CD4-positive, alpha-beta T cell treated with Interferon alpha-2 for 1 hour (primary cell): Measurements from ENCODE around the gene NKX1-1.
"Not testable (repeated sequence)": the region's sequence is repeated elsewhere in the genome, so short reads cannot be mapped to it uniquely, and the experiment has no call there.

Experiments used
- DNase-seq, 2 donors: peaks; one replicate each; pipeline ENCODE4 v3.0.0-alpha.2; 2020 to 2022

NKX1-1 gene

DNA sequence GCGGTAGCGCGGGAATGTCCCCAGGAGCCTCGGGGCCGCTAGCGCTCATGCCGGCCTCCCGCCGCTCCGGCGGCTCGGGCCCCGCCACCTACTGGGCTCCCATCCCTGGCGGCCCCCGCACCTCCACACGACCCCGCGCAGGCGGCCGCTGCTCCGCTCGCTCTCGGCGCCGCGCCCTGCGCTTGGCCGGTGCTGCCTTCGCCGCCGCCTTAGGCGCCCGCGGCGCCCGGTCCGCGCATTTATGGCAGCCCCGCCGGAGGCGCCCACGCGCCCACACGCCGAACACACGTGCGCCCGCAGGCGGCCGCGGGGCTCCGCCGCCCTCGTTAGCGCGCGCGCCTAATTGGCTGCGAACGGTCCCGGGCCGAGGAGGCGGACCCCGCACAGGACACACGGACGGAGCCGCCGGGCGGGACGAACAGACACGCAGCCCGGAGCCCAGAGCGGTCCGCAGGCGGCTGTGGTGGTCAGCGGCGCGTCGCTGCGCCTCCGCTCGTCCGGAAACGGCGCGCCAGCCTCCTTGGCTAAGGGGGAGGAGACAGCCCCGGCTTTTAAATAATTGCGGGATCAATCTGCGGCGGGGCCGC lies at the start of gene NKX1-1:
TSS of gene NKX1-1 (minus strand) at position 49 of the 587 bp plus-strand sequence. CDS start at position 49, 0 bp downstream.
- DNase-seq = no peak

DNA sequence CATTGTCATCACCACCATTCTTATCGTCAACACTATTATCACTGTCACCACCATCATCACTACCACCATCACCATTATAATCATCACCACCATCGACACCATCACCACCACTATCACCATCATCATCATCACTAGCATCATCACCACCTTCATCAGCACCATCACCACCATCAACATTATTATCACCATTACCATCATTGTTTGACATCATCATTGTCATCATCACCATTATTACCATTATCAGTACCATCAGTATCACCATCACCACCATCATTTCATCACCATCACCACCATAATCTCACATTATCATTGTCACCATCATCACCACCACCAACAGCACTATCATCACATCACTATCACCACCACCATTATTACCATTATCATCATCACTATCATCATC lies 47.5 kb upstream of the NKX1-1 start:
- DNase-seq = no peak

DNA sequence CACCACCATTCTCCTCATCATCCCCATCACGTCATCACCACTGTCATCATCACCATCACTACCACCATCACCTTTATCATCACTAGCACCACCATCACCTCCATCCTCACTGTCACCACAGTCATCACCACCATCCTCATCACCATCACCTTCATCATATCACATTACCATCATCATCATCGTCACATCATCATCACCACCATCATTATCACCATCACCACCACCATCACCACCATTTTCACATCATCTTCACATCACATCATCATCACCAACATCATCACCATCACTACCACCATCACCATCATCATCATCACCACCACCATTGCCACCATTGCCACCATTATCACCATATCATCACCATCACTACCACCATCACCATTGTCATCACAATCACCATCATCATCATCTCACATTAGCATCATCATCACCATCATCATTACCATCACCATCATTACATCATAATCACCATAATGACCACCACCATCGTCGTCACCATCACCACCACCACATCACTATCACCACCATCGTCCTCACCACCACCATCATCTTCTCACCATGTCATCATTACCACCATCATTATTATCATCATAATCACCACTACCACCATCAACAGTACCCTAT lies 46.3 kb upstream of the NKX1-1 start:
- DNase-seq = no peak

DNA sequence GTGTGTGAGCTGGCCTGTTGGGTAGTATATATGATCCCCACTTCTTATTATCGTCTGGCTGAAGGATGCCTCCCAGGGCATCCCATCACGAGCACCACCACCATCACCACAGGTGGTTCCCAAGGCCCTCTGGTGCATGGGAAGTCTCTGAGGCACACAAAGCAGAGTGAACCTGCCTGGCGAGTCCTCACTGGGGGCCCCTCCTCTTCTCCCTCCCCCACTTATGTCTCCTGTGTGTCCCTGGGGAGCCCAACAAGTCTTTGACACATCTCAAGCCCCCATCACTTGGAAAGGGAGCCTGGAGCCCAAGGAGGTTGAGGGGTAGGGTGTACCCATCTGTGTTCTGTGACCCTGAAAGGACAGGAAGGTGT lies 45.5 kb upstream of the NKX1-1 start:
- DNase-seq = no peak

DNA sequence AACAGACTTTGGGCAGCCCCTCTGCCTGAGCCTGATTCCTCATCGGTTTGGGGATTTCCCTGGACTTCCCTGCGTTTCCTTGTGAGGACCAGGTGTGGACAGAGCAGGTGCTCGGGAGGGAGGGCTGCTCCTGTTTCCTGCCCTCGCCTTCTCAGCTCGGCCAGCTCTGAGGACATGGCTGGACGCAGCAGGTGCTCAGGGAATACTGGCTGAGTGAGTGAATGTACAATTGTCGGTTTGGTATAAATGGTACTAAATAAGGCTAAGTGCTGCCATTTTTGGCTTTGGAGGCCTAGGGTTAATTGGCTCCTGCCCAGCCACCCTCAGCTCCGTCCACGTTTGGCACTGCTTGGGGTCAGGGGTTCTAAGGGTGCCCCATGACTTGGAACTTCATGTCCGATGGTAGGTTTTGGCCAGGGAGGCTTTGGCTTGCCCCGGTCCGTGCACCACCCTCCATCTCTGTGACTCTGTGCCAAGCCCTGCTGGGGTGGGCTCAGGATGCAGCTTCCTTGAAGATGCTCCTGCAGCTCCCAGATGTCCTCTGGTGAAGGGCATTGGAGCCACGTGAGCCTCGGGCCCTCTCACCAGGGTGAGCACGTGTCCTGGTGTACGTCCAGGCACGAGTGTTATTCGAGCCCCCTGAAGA lies 45.0 kb upstream of the NKX1-1 start:
- DNase-seq = no peak

DNA sequence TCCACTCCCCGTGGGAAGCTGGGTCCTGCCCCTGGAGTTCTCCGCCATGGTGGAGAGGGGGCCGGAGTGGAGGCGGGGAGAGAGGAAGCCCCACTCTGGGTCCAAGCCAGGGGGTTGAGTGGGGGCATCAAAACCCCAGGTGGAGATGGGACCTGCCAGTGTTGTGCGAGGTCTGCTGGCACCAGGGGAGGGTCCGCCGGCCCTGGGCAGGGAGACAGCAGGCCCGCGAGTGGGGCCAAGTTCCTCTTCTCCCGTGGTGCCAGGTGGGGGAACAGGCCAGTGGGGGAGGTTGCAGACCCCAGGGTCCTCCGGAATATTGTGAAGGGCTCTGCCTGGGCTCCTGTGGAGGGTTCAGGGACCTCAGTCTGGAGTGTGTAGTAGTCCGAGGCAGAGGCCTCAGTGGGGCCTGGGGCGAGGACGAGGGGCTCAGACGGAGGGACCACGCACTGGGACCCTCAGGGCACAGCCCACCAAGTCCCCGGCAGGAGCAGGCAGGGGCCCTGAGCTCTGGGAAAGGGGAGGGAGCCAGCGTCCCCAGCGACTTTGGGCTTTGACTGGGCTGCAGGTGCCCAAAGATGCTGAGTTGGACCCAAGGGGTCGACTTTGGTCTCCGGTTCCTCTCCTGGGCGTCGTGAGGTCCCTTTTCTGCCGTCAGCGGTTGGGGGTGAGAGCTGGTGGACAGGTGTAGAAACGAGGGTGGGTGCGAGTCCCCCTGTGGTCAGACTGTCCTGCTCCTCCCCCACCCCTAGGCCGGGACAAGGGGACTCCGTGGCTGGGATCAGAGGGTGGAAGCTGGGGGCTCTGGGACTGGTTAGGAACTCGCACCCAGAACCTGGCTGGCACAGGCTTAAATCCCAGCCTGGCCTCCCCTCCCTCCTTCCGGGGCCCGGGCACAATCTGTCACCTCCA lies 43.8 kb upstream of the NKX1-1 start:
- DNase-seq = no peak

DNA sequence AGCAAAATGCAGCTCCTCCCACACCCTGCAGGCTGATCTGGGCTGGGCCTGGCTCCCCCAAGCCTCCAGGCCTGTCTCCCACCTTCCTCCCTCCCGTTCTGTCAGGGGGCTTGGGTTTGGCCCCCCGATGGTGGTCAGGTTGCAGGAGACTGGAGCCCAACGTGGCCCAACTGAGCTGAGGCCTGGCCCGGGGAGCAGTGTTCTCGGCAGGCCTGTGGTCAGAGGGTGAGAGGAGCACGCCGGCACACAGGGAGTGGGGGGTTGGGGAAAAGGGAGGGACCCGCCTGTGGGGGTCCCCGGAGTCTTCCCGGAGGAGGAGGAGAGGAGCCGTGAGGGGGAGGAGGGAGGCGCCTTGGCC lies 43.2 kb upstream of the NKX1-1 start:
- no peak for DNase-seq

DNA sequence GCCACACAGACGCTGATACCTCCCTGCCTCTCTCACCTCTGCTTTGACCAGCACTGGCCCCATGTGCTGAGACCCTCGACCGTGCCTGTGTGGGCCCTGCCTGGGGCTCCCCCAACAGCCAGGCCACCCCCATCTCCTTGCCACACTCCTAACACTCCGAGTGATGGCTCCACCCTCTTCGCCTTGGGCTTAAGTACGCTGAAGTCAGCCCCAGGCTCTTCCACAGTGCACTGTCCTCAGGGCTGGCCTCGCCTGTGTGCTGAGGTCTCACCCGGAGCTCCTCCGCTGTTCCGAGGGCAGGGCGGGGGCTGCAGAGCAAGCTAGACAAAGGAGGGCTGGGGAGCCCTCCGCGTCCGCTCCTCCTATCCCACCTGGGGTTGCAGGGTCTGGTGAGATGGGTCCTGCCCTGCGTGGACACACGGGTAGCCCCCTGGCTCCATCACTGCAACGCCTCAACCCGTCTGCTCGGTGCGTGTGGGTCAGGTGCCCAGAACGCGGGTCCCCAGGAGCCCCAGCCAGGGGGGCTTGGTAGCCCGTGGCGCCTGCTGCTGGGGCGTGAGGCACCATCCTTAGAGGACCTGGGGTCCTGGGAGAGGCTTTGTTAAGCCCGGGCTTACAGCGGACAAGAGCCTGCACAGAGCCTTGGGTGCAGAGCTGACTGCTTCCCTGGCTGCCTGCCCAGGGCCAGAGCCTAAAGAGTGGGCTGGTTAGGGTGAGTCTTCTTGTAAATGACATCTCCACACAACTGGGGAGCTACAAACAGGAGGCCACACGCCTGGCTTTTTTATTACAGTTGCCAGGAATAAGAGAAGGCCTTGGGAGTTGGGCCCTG lies 42.6 kb upstream of the NKX1-1 start:
- DNase-seq = no peak

DNA sequence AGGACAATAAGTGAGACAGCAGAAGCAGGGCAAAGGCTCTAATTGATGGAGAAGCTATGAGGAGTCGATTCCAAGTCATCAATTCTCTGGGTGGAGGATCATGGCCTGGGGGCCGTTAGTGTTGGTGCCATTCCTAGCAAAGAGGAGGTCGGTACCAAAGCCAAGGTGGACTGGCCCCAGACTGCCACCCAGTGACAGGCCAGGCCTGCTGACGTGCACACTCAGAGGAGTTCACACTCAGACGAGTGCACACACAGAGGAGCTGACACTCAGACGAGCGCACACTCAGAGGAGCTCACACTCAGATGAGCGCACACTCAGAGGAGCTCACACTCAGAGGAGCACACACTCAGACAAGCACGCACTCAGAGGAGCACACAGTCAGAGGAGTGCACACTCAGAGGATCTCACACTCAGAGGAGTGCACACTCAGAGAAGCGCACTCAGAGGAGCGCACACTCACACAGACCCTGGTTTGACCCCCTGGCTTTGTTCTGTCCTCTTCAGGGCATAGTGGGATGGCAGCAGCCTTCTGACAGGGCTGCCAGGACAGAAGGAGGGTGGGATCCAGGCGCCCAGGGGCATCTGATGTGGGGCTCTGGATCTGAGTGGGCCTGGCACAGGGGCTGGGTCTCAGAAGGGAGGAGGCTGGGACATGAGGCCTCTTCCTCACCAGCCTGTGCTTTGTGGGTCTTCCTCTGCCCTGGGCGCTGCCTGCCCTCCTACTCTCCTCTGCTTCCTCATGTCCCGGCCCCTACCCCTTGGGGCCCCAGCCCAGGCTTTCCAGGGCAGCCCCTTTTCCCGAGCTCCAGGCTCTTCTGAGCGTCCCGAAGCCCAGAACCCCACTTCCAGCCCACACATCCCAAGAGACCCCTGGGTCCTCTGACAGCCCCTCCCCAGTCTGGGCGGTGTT lies 41.7 kb upstream of the NKX1-1 start:
- DNase-seq = no peak

DNA sequence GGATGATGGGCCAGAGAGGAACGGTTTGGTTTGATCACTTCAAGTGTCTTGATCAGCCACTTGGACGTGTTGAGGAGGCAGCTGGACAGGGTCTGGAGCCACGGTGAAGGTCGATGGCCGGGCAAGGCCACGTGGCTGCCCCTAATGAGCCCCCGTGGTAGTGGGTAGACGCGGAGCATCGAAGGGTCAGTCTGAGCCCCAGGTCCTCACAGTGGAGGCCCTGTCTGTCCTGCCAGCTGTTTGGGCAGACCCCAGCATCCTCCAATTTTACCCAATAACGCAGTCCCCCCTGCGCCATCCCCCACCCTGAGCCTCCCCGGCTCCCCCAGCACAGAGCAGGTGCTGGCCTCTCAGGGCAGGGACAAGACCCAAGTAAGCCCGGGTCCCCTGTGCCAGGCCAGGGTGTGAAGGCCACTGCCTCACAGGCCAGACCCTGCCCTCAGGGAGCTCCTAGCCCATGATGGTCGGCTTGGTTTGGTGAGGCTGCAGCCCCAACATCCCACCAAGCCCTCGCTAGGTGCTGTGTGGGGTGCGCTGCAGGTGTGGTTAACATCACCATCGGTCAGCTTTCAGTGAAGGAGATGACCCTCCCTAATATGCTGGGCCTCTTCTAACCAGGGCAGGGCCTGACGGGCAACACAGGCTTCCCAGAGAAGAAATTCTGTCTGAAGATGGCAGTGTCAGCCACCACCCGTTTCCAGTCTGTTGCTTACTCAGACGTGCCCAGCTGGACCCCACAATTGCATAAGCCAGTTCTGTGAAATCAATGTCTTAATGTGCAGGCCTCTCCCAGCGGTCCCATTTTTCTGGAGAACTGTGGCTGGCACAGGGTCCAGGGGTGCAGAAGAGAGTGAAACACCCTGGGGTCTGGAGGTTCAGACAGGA lies 40.5 kb upstream of the NKX1-1 start:
- no peak for DNase-seq

DNA sequence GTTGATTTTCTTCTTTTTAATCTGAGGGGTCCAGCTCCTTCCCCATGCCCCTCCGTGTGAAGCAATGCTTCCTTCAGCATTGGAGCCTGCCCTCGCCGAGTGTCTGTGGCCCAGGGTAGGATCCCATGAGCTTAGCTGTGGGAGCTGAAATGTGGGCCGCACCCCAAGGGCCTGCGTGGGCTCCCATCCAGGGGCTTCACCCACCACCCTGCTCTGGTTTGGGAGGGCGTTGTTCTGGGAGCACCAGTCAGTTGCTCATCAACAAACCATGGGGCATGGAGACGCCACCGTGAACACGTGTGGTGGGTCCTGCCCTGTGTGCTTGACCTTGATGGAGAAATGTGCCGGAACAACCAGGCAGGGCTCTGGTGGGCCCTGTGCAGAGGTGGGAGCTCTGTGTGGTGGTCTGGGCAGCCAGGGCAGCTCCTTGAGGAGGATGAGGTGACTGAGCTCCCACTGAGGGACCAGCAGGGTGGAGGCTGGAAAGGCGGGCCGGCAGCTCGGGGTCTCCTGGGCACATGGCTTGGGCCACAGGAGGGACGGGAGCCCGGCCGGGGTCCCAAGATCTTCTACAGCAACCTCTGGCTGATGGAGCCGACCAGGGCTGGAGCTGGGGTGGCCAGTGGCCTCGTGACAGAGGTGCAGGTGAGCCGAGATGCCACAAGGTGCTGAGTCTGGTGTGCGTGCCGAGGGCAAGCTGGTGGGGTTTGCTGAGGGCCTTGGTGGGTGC lies 39.6 kb upstream of the NKX1-1 start:
- DNase-seq = no peak

DNA sequence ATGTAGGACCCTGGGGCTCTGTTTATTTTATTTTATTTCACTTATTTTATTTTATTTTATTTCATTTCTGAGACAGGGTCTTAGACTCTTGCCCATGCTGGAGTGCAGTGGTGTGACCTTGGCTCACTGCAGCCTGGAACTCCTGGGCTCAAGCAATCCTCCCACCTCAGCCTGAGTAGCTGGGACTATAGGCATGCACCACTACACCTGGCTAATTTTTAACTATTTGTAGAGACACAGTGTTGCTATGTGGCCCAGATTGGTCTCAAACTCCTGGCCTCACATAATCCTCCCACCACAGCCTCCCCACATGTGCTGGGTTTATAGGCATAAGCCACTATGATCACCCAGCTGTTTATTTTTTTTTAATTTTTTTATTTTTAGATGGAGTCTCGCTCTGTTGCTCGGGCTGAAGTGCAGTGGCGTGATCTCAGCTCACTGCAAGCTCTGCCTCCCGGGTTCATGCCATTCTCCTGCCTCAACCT lies 37.5 kb upstream of the NKX1-1 start:
- not testable (repeated sequence) for DNase-seq

DNA sequence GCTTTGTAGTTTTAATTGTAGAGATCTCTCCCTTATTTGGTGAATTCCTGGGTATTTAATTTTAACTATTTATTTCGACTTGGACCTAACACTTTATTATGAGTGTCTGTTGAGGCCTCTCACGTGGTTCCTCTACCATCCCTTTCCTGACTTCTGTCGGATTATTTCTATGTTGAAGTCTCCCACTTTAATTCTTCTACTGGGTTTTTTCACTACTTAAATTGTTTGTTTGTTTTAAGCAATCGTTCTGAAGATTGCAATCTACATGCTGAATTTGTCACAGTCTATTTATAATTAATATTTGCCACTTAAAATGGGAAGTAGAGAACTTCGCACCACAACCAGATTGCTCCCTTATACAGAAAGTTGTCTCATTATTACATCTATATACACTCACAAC lies 20.8 kb upstream of the NKX1-1 start:
- DNase-seq = no peak

DNA sequence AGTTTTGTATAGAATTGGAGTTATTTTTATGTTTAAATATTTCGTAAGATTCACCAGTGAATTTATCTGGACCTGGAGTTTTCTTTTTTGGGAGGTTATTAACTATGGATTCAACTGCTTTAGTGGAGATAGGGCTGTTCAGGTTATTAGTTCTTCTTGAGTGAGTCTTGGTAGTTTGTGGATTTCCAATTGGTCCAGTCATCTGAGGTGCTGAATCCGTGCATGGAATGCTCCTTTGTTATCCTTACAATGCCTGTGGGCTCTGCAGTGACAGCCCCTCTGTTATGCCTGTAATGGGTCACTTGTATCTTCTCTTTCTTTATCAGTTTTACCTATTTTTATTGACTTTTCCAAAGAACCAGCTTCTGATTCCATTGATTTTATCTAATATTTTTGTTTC lies 15.4 kb upstream of the NKX1-1 start:
- no peak for DNase-seq

DNA sequence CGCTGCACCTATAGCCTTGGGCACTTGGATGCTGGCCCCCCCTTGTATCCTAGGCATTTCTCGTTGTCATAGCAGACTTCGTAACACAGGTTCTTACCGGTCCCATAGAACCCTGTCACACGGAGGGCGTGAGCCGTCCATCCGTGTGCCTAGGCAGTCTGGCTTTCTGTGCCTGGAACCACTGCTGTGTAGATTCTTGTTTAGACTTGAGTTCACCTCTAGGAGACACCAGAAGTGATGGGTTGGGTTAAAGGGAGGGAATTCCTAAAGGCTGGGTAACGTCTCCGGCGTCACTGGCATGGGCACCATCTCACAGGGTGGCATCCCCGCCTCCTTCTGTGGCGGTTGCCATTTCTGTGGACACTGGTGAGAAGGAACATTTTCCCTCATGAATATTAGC lies 13.5 kb upstream of the NKX1-1 start:
- DNase-seq = no peak

DNA sequence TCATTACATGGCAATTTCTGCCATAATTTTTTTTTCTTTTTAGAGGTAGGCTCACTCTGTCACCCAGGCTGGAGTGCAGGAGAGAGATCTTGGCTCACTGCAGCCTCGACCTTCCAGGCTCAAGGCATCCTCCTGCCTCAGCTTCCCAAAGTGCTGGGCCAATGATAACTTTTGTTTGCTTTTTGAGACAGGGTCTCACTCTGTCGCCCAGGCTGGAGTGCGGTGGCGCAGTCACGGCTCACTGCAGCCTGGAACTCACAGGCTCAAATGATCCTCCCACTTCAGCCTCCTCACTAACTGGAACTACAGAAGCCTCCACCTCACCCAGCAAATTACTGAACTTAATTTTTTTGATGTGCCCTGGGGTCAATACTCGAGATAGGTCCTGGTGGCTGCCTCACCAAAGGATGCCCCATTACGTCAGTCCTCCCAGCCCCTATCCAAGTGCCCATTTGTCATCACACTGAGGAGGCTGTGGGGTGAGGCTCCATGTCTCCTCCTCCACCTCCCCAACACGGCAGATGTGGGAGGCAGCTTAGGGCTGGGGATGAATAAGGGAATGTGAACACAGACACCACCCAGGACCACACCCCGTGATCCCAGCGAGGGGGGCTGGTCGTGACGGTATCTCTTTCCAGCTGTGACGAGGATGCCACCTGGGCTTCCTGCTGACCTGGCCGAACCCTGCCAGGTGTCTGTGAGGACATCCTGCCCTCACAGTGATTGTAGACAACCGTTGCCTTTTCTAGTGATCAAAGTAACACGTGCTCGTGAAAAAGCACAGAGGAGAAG lies 12.4 kb upstream of the NKX1-1 start:
- no peak for DNase-seq

DNA sequence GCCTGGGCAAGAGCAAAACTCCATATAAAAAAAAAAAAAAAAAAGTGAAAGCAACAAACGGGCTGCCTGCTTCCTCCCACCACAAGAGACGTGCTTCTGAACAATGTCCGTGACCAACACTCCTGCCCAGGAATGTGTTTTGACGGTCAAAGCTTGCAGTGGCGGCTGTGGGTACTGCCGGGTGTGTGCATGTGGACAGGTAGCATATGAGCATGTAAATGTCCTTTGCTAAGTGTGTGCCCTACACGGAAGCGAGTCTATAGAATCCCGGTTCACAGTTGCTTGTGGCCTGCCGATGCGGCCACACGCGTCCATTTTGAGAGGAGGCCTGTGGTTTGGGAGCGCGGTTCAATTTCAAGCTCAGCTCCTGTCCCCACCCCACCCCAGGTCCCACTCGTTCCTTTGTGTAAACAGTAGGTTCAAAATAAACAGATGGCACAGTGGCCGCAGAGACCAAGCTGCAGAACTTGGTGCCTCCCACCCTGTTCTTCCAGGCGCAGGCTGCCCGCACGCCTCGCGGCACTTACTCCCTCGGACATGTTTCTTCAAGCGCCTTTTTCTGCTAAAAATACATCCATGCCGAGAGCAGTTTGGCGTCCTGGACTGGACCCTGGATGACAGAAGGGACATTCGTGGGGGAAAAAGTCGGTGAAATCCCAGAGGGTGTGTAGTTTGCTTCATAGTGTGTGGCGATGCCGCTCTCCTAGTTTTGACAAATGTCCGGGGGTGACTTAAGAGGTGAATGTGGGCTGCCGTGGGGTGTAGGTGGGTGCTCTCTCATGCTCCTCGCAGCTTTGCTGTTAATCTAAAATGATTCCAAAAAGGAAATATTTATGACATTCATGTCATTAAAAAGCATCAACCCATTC lies 11.5 kb upstream of the NKX1-1 start:
- DNase-seq = no peak

DNA sequence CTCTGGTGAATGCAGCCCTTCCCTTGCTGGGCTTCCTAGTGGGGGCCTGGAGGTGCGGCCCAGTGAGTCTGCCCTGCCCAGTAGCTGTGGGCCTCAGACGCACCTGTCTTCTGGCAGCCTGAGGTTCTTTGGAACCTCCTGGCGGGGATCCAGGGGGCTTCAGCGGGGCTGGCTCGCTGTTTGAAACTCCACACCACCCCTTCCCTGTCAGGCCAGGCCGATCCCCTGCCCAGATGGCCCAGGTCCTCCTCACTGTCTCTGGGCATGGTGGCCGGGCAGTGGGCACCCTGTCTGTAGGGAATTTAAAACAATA lies 10.7 kb upstream of the NKX1-1 start:
- DNase-seq = no peak
